H1 (cell line): ENCODE results near the gene MEGF11. TPM values are rescaled to one million over a fixed set of nuclear protein-coding genes. Genes with fewer than 3 reads are reported as not detected.

ENCODE experiments used
- CTCF ChIA-PET: fragments of 300-600 bp; sonication (Branson Sonifier 250); formaldehyde crosslinking; loops from one replicate; lab custom pipeline; 2021; ENCODE audit not compliant: partially characterized antibody; lab: Charles Lee
- POLR2A ChIA-PET: fragments of 300-600 bp; sonication (Branson Sonifier 250); formaldehyde crosslinking; loops from one replicate; lab custom pipeline; 2021; ENCODE audit warnings: inconsistent platforms; ENCODE audit not compliant: partially characterized antibody; lab: Charles Lee
- DNase-seq, 2 experiments: peaks; one replicate each; pipeline versions ENCODE4 v3.0.0 to v3.0.0-alpha.2; 2010 to 2022; ENCODE audit warnings: low spot score in 2 of 2, low read depth in 1 of 2, mixed read lengths in 1 of 2
- FAIRE-seq: peaks from 2 replicates; lab custom pipeline; 2011; peaks lifted over from hg19 to GRCh38; lab: Jason Lieb, UNC
- H2AFZ ChIP-seq: 2 replicates; pipeline ENCODE4 v1.8.1; 2012; ENCODE audit warnings: low read length, inconsistent platforms
- H2AK5ac ChIP-seq: 2 replicates; pipeline ENCODE4 v1.6.1; 2013; ENCODE audit warnings: low read depth, low read length
- H2BK120ac ChIP-seq: replicated peaks from 2 replicates; pipeline ENCODE3; 2013; ENCODE audit warnings: low read depth, low read length, inconsistent platforms
- H2BK12ac ChIP-seq: 2 replicates; pipeline ENCODE4 v1.6.1; 2013; ENCODE audit warnings: low read depth, low read length
- H2BK15ac ChIP-seq: 2 replicates; pipeline ENCODE4 v1.6.1; 2013; ENCODE audit warnings: low read length
- H2BK20ac ChIP-seq: 2 replicates; pipeline ENCODE4 v1.6.1; 2013; ENCODE audit warnings: low read length
- H2BK5ac ChIP-seq: 2 replicates; pipeline ENCODE4 v1.6.1; 2013; ENCODE audit warnings: low read depth, low read length
- H3K14ac ChIP-seq: 2 replicates; pipeline ENCODE4 v1.6.1; 2013; ENCODE audit warnings: inconsistent platforms; ENCODE audit not compliant: insufficient read length
- H3K18ac ChIP-seq: 2 replicates; pipeline ENCODE4 v1.6.1; 2013; ENCODE audit warnings: low read length; ENCODE audit errors: extremely low read depth
- H3K23ac ChIP-seq: 2 replicates; pipeline ENCODE4 v1.6.1; 2013; ENCODE audit warnings: inconsistent platforms; ENCODE audit not compliant: insufficient read length
- H3K23me2 ChIP-seq: 2 replicates; pipeline ENCODE4 v1.6.1; 2013; ENCODE audit warnings: low read depth, low read length
- H3K27ac ChIP-seq: 2 replicates; pipeline ENCODE4 v1.6.1; 2011; ENCODE audit warnings: low read depth, low read length, inconsistent platforms
- H3K27me3 ChIP-seq, 4 experiments: replicated peaks in 1 of 4; 1 replicate in 1 of 4; 2 replicates in 3 of 4; pipeline versions ENCODE4 v1.6.1 to v1.8.1; 2011 to 2013; ENCODE audit warnings: low read length in 3 of 4, mild to moderate bottlenecking in 3 of 4, inconsistent platforms in 2 of 4, mixed read lengths in 2 of 4, moderate library complexity in 1 of 4; ENCODE audit not compliant: control insufficient read depth in 3 of 4, insufficient read depth in 3 of 4; ENCODE audit errors: extremely low read depth in 1 of 4
- H3K36me3 ChIP-seq, 4 experiments: 2 replicates each; pipeline versions ENCODE4 v1.6.1 to v1.8.1; 2011 to 2013; ENCODE audit warnings: mild to moderate bottlenecking in 4 of 4, low read length in 3 of 4, moderate library complexity in 2 of 4, control low read depth in 1 of 4, inconsistent platforms in 1 of 4; ENCODE audit not compliant: insufficient read depth in 4 of 4, control insufficient read depth in 2 of 4
- H3K4ac ChIP-seq: replicated peaks from 2 replicates; pipeline ENCODE3; 2013; ENCODE audit warnings: low read length, low read depth, mixed read lengths, inconsistent platforms; ENCODE audit not compliant: insufficient read length
- H3K4me1 ChIP-seq, 4 experiments: replicated peaks in 1 of 4; 1 replicate in 1 of 4; 2 replicates in 3 of 4; pipeline versions ENCODE4 v1.6.1 to v1.8.1; 2011 to 2013; ENCODE audit warnings: low read length in 3 of 4, inconsistent platforms in 2 of 4, mixed read lengths in 1 of 4; ENCODE audit not compliant: insufficient read depth in 4 of 4, control insufficient read depth in 3 of 4
- H3K4me2 ChIP-seq, 2 experiments: 2 replicates each; pipeline versions ENCODE4 v1.6.1 to v1.8.1; 2011 to 2013; ENCODE audit warnings: low read depth in 2 of 2, low read length in 2 of 2, control low read depth in 1 of 2, inconsistent platforms in 1 of 2, mild to moderate bottlenecking in 1 of 2; ENCODE audit not compliant: insufficient read depth in 1 of 2
- H3K4me3 ChIP-seq, 4 experiments: fragments of 200-600, 300-600 bp in 1 of 4; sonication (generic), shearing (Covaris generic), sonication (Bioruptor Twin) in 1 of 4; 2 replicates each; pipeline versions ENCODE4 v1.5.1 to v1.8.1; 2011 to 2016; ENCODE audit warnings: low read length in 4 of 4, low read depth in 3 of 4, control low read depth in 2 of 4, inconsistent platforms in 2 of 4, mild to moderate bottlenecking in 2 of 4, mixed read lengths in 1 of 4, moderate library complexity in 1 of 4; ENCODE audit not compliant: insufficient read depth in 2 of 4; ENCODE audit errors: extremely low read depth in 1 of 4
- H3K56ac ChIP-seq: replicated peaks from 2 replicates; pipeline ENCODE3; 2013; ENCODE audit warnings: low read depth, mild to moderate bottlenecking, mixed read lengths, low read length, inconsistent platforms; ENCODE audit not compliant: insufficient read length
- H3K79me1 ChIP-seq: 2 replicates; pipeline ENCODE4 v1.6.1; 2013; ENCODE audit warnings: low read depth, low read length, control low read depth
- H3K79me2 ChIP-seq, 2 experiments: 2 replicates each; pipeline versions ENCODE4 v1.6.1 to v1.8.1; 2012 to 2013; ENCODE audit warnings: low read length in 2 of 2, mild to moderate bottlenecking in 2 of 2, inconsistent platforms in 1 of 2; ENCODE audit not compliant: insufficient read depth in 2 of 2, control insufficient read depth in 1 of 2
- H3K9ac ChIP-seq, 4 experiments: replicated peaks in 1 of 4; 1 replicate in 1 of 4; 2 replicates in 3 of 4; pipeline versions ENCODE4 v1.6.1 to v1.8.1; 2011 to 2013; ENCODE audit warnings: low read depth in 3 of 4, low read length in 3 of 4, control low read depth in 2 of 4, mild to moderate bottlenecking in 2 of 4, moderate library complexity in 2 of 4, inconsistent platforms in 1 of 4; ENCODE audit errors: extremely low read depth in 1 of 4
- H3K9me3 ChIP-seq, 2 experiments: 2 replicates each; pipeline versions ENCODE4 v1.6.1 to v1.8.1; 2012 to 2013; ENCODE audit warnings: mild to moderate bottlenecking in 2 of 2, moderate library complexity in 2 of 2, control low read depth in 1 of 2, inconsistent platforms in 1 of 2, low read depth in 1 of 2, low read length in 1 of 2, mixed read lengths in 1 of 2; ENCODE audit not compliant: insufficient read depth in 2 of 2
- H4K20me1 ChIP-seq, 2 experiments: replicated peaks in 1 of 2; 2 replicates each; pipeline versions ENCODE3 to v1.8.1; 2011 to 2013; ENCODE audit warnings: inconsistent platforms in 2 of 2, low read length in 2 of 2, mild to moderate bottlenecking in 1 of 2; ENCODE audit not compliant: insufficient read depth in 2 of 2, control insufficient read depth in 1 of 2
- H4K5ac ChIP-seq: 2 replicates; pipeline ENCODE4 v1.6.1; 2013; ENCODE audit warnings: low read length, low read depth, mixed read lengths, inconsistent platforms; ENCODE audit not compliant: insufficient read length
- H4K8ac ChIP-seq: 2 replicates; pipeline ENCODE4 v1.8.0; 2013; ENCODE audit warnings: mild to moderate bottlenecking, moderate library complexity, low read length, inconsistent platforms; ENCODE audit not compliant: insufficient read depth; ENCODE audit errors: extremely low read depth
- H4K91ac ChIP-seq: replicated peaks from 2 replicates; pipeline ENCODE3; 2013; ENCODE audit warnings: low read length, mixed read lengths, inconsistent platforms; ENCODE audit not compliant: insufficient read length
- CREB1 ChIP-seq: IDR thresholded peaks from 2 replicates; pipeline ENCODE4 v1.6.1; 2012; ENCODE audit warnings: inconsistent platforms
- CTBP2 ChIP-seq: IDR thresholded peaks from 2 replicates; pipeline ENCODE4 v1.7.0; 2011; ENCODE audit warnings: borderline replicate concordance, mild to moderate bottlenecking, moderate library complexity, mixed read lengths, low read length; ENCODE audit not compliant: insufficient read depth, insufficient read length
- EGR1 ChIP-seq: IDR thresholded peaks from 2 replicates; pipeline ENCODE4 v1.6.1; 2011; ENCODE audit warnings: low read depth, low read length, borderline replicate concordance
- EP300 ChIP-seq, 2 experiments: IDR thresholded peaks; 1 replicate in 1 of 2; 2 replicates in 1 of 2; pipeline ENCODE4 v1.6.1; 2011 to 2012; ENCODE audit warnings: low read depth in 2 of 2, low read length in 2 of 2, mild to moderate bottlenecking in 2 of 2, borderline replicate concordance in 1 of 2, inconsistent platforms in 1 of 2, moderate library complexity in 1 of 2
- GABPA ChIP-seq: IDR thresholded peaks from 2 replicates; pipeline ENCODE4 v1.6.1; 2011; ENCODE audit warnings: mild to moderate bottlenecking, low read length, moderate library complexity, borderline replicate concordance; ENCODE audit not compliant: insufficient read depth
- GTF2F1 ChIP-seq: IDR thresholded peaks from 2 replicates; pipeline ENCODE4 v1.6.1; 2012; ENCODE audit warnings: low read depth, low read length, improper control_type of control experiment, borderline replicate concordance
- HDAC6 ChIP-seq: IDR thresholded peaks from one replicate; pipeline ENCODE4 v1.7.1; 2012; ENCODE audit warnings: low read depth, mild to moderate bottlenecking, inconsistent platforms, low read length, moderate library complexity
- RNF2 ChIP-seq: fragments of 200-900, 300-1000 bp; sonication (generic); IDR thresholded peaks from 2 replicates; pipeline ENCODE4 v1.7.1; 2016; ENCODE audit warnings: borderline replicate concordance, low read depth, mild to moderate bottlenecking, antibody characterized with exemption, low read length; ENCODE audit not compliant: poor library complexity, severe bottlenecking; ENCODE audit errors: missing control alignments
- SIN3A ChIP-seq, 2 experiments: IDR thresholded peaks in 1 of 2; conservative IDR thresholded peaks in 1 of 2; 2 replicates each; pipeline ENCODE4 v1.6.1; 2011 to 2012; ENCODE audit warnings: low read length in 2 of 2, improper control_type of control experiment in 1 of 2, low read depth in 1 of 2, mild to moderate bottlenecking in 1 of 2
- SP4 ChIP-seq: IDR thresholded peaks from 2 replicates; pipeline ENCODE4 v1.6.1; 2012; ENCODE audit warnings: low read length, inconsistent platforms
- SUZ12 ChIP-seq: fragments of 200-600 bp; sonication (generic); IDR thresholded peaks from 2 replicates; pipeline ENCODE4 v1.6.1; 2012; ENCODE audit warnings: mild to moderate bottlenecking, inconsistent platforms, low read length, moderate library complexity, mixed read lengths
- TAF1 ChIP-seq: IDR thresholded peaks from 2 replicates; pipeline ENCODE4 v1.6.1; 2011; ENCODE audit warnings: mild to moderate bottlenecking, low read depth, low read length
- TCF12 ChIP-seq: IDR thresholded peaks from 2 replicates; pipeline ENCODE4 v1.6.1; 2011; ENCODE audit warnings: low read depth, mild to moderate bottlenecking, low read length
- YY1 ChIP-seq: IDR thresholded peaks from 2 replicates; pipeline ENCODE4 v1.6.1; 2011; ENCODE audit warnings: low read depth, mild to moderate bottlenecking, low read length
- WGBS, 2 experiments: shearing (Covaris generic) in 1 of 2; methylation state at CpG; one replicate each; pipeline versions ENCODE4 v1.1.6 to v1.1.7; 2013 to 2015; ENCODE audit warnings: low lambda C conversion rate in 2 of 2, mixed read lengths in 2 of 2, inconsistent platforms in 1 of 2, low coverage in 1 of 2, missing lambda C conversion rate in 1 of 2; ENCODE audit not compliant: insufficient replicate concordance in 2 of 2, insufficient coverage in 1 of 2, insufficient read length in 1 of 2; ENCODE audit errors: extremely low coverage in 1 of 2, missing lambda C conversion rate in 1 of 2; 5-methylcytosine and 5-hydroxymethylcytosine counted together
- polyA plus RNA-seq, 7 experiments: library from polyadenylated mRNA; depleted of rRNA in 3 of 7; stranded (reverse) in 5 of 7; unstranded in 2 of 7; fragments of >200 nt in 5 of 7; fragments of 200-250 nt in 2 of 7; gene quantifications; 1 replicate in 5 of 7; 2 replicates in 1 of 7; 4 replicates in 1 of 7; pipeline versions ENCODE4 v1.2.1 to v1.2.3, GENCODE V29; 2011 to 2013; ENCODE audit warnings: missing spikeins in 2 of 7, mixed read lengths in 2 of 7
- total RNA-seq: library from RNA; stranded (reverse); fragmentation: NEBNext Ultra II Directional; extraction: Animal tissue kit (Norgen Biotek cat#: 25700); gene quantifications from 2 replicates; pipeline ENCODE4 v1.2.1, GENCODE V29; 2021

MEGF11 gene
- total and polyA plus RNA-seq, 2 of the 8 experiments (the other 6 are each of a cell fraction or from before 2014, with no cell fraction given) = 4.4 to 4.8 TPM

DNA sequence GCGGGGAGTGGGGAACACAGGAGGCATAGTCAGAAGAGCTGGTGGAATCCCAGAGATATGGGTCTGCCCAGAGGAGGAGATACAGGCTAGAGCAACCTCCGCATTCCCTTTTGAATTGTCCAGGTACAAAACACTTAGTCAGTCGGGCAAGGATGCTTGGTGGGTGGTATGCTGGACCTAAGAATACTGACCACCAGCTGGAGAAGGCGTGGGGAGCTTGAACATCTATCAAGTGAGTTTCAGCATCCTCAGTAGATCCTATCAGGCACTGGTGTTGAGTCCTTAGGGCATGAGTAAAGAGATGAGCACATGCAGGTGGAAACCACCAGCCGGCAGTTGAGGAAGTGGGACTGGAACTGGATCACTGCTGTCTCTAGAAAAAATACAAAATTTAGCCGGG, 25.1 kb upstream of the MEGF11 start:
- Histone ChIP-seq H3K23me2 (no peaks in the 10 kb centered on the region), H3K4me2 (no peak overlapping the region), H3K14ac (no peak overlapping the region), H3K9ac (no peak overlapping the region), H3K79me1 (no peaks in the 10 kb centered on the region), H2BK12ac (no peak overlapping the region), H2BK15ac (no peak overlapping the region), H2AFZ (no peak overlapping the region), H2BK5ac (no peak overlapping the region), H3K27ac (no peak overlapping the region), H3K9me3 (no peaks in the 10 kb centered on the region), H3K4ac (no peak overlapping the region), H2AK5ac (no peak overlapping the region), H3K4me3 (no peak overlapping the region), H4K91ac (no peak overlapping the region), H3K4me1 (no peaks in the 10 kb centered on the region), H4K20me1 (no peaks in the 10 kb centered on the region), H3K79me2 (no peaks in the 10 kb centered on the region), H3K18ac (no peak overlapping the region), H2BK20ac (no peak overlapping the region), H3K23ac (no peak overlapping the region), H3K56ac (no peak overlapping the region), H3K27me3 (no peaks in the 10 kb centered on the region), H3K36me3 (no peaks in the 10 kb centered on the region), H2BK120ac (no peak overlapping the region), H4K5ac (no peak overlapping the region), H4K8ac (no peak overlapping the region)
- DNase-seq (no peak), FAIRE-seq (no peak)
- ChIA-PET POLR2A (no interaction called here), CTCF (interaction anchor here (0.7 to 1.3 kb wide), 2 partner anchors 10 to 355 kb away, joined by 3 to 5 read pairs; no protein-coding TSS in a partner anchor)
- 88% methylated on average over 6 of the region's 6 CpGs; no CpG with 5 or more reads in 1 of the 2 experiments for WGBS, 2 experiments
- TF ChIP-seq HDAC6 (no peak), SP4 (no peak), TAF1 (no peak), EGR1 (no peak), TCF12 (no peak), SUZ12 (no peak), YY1 (no peak), CREB1 (no peak), CTBP2 (no peak), RNF2 (no peak), GABPA (no peak), SIN3A (conservative IDR thresholded peaks at IDR 0.05 in 1 of 2, IDR thresholded peaks at IDR 0.05 in 1 of 2; ENCODE audit: low read depth in 1 of 2, low read length in 2 of 2) (no peak), EP300 (IDR thresholded peaks at IDR 0.05; ENCODE audit: borderline replicate concordance in 1 of 2, low read depth in 2 of 2, low read length in 2 of 2) (no peak), GTF2F1 (no peak)
